Hematopoietic multipotent progenitor cell treated with erythropoietin and hydrocortisone succinate and interleukin-3 and kit ligand, for 8 days (in vitro differentiated cells): ENCODE data around the gene SPESP1.

Source experiments
- DNase-seq: peaks from one replicate; pipeline ENCODE4 v3.0.0-alpha.2; 2015

The SPESP1 gene

DNA sequence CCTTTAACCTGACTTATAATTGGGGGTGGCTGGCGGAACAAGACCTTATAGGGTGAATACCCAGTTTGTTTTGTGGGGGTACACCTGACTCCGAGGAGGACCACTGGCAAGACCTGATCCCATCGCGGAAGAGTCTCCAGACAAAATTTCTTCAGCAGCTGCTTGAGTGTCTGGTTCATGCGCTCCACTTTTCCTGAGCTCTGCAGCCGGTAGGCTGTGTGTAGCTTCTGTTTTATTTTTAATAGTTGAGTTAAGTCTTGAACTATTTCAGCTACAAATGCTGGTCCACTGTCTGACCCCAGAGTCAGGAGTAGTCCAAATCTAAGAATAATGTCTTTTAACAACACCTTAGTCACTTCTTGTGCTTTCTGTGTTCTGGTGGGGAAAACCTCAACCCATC, 63.0 kb downstream of the SPESP1 start:
- DNase-seq: no peak

DNA sequence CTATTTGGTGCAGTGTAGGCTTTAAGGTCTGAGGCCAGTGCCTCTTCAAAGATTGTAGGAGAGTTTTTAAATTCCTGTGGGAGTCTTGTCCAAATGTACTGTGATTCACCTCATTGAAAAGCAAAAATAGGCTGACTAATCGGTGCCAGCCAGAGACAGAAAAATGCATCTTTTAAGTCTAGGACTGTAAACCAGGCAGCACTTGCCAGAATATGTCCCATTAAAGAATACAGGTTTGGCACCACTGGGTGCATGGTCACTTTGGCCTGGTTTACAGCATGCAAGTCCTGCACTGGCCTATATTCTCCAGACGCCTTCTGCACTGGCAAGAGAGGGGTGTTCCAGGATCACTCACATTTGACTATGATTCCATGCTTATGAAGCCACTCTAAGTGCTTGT, 63.8 kb downstream of the SPESP1 start:
- no peak for DNase-seq

DNA sequence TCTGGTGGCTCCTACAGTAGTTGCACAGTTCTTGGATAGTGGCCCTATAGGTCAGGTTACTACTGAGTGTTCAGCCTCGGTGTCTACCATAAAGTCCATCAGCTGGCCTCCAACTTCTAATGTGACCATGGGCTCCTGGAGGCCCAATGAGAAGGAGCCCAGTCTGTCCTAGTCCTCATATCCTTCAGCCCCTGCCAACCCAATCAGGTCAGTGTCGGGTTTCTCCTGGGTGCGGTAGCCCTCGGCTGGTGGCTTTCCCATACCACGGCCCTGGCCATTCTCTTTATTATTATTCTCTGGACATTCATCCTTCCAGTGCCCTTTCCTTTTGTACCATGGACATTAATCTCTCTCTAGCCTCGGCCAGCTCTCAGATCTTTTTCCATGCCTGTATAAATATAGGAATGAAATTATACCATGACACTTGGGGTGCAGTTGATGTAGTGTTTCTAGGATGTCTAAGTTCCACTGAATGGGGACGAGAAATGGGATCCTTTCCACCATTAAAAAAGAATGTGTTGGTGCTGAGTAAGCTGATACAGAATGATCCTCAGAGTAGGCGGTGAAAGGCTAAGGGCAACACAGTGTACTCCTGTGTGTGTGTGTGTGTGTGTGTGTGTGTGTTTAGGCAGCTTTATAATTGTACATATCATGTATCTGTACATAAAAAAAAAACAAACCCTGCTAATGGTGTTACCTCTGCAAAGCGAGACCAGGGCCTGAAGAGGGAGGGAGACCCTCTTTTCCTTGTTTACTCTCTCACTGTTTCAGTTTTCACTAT, 64.8 kb downstream of the SPESP1 start:
- no peak for DNase-seq
